IPS-15b (cell line): ENCODE results near the gene LRRC72.
"Not testable (repeated sequence)": the region's sequence is repeated elsewhere in the genome, so short reads cannot be mapped to it uniquely, and the experiment has no call there.

Source experiments
- H3K27me3 ChIP-seq: one replicate; pipeline ENCODE4 v1.6.1; 2013; ENCODE audit warnings: low read length; ENCODE audit not compliant: control insufficient read depth, insufficient read depth
- H3K36me3 ChIP-seq: one replicate; pipeline ENCODE4 v1.6.1; 2013; ENCODE audit warnings: low read length; ENCODE audit not compliant: control insufficient read depth, insufficient read depth
- H3K4me1 ChIP-seq: one replicate; pipeline ENCODE4 v1.6.1; 2013; ENCODE audit warnings: mild to moderate bottlenecking, low read length; ENCODE audit not compliant: control insufficient read depth, insufficient read depth
- H3K4me3 ChIP-seq: one replicate; pipeline ENCODE4 v1.5.1; 2013; ENCODE audit warnings: low read depth, low read length
- H3K9ac ChIP-seq: one replicate; pipeline ENCODE4 v1.6.1; 2013; ENCODE audit warnings: low read depth, mild to moderate bottlenecking, low read length
- H3K9me3 ChIP-seq: one replicate; pipeline ENCODE4 v1.6.1; 2013; ENCODE audit warnings: mild to moderate bottlenecking, low read length; ENCODE audit not compliant: control insufficient read depth, insufficient read depth

LRRC72 gene

GRCh38 chr7:16504019-16504418, 22.6 kb upstream of the LRRC72 start:
- Histone ChIP-seq H3K4me1 (no peaks in the 10 kb centered on the region), H3K4me3 (no peak overlapping the region), H3K9me3 (no peaks in the 10 kb centered on the region), H3K27me3 (no peaks in the 10 kb centered on the region), H3K9ac (no peak overlapping the region), H3K36me3 (no peaks in the 10 kb centered on the region)

- H3K4me1 ChIP-seq, H3K9me3 ChIP-seq, H3K36me3 ChIP-seq, H3K9ac ChIP-seq, H3K27me3 ChIP-seq, H3K4me3 ChIP-seq: not testable (repeated sequence)
Measured at GRCh38 chr7:16506422-16506821, 20.2 kb upstream of the LRRC72 start.

GRCh38 chr7:16509829-16510228, 16.8 kb upstream of the LRRC72 start:
- Histone ChIP-seq H3K27me3 (no peaks in the 10 kb centered on the region), H3K9ac (no peak overlapping the region), H3K9me3 (no peaks in the 10 kb centered on the region), H3K36me3 (no peaks in the 10 kb centered on the region), H3K4me3 (no peak overlapping the region), H3K4me1 (peaks cover 2% of the 10 kb centered on the region)

GRCh38 chr7:16511314-16511713, 15.3 kb upstream of the LRRC72 start:
- no peak overlapping the region for H3K4me3 ChIP-seq
- H3K9me3 ChIP-seq, result no peaks in the 10 kb centered on the region
- H3K27me3 ChIP-seq, result no peaks in the 10 kb centered on the region
- peaks cover 2% of the 10 kb centered on the region for H3K4me1 ChIP-seq
- no peak overlapping the region for H3K9ac ChIP-seq
- H3K36me3 ChIP-seq, result no peaks in the 10 kb centered on the region

GRCh38 chr7:16512097-16512496, 14.5 kb upstream of the LRRC72 start:
- Histone ChIP-seq H3K4me3 (no peak overlapping the region), H3K9me3 (no peaks in the 10 kb centered on the region), H3K9ac (no peak overlapping the region), H3K4me1 (peaks cover 2% of the 10 kb centered on the region), H3K27me3 (no peaks in the 10 kb centered on the region), H3K36me3 (no peaks in the 10 kb centered on the region)

- no peak overlapping the region for H3K4me3 ChIP-seq
- H3K9ac ChIP-seq, result no peak overlapping the region
- no peaks in the 10 kb centered on the region for H3K36me3 ChIP-seq
- H3K27me3 ChIP-seq, result no peaks in the 10 kb centered on the region
- H3K9me3 ChIP-seq, result no peaks in the 10 kb centered on the region
- peaks cover 2% of the 10 kb centered on the region for H3K4me1 ChIP-seq
Measured at GRCh38 chr7:16514271-16514670, 12.4 kb upstream of the LRRC72 start.

GRCh38 chr7:16514729-16515128, 11.9 kb upstream of the LRRC72 start:
- H3K36me3 ChIP-seq, result no peaks in the 10 kb centered on the region
- H3K4me1 ChIP-seq, result peaks cover 2% of the 10 kb centered on the region
- no peak overlapping the region for H3K4me3 ChIP-seq
- no peaks in the 10 kb centered on the region for H3K9me3 ChIP-seq
- H3K9ac ChIP-seq, result no peak overlapping the region
- H3K27me3 ChIP-seq, result no peaks in the 10 kb centered on the region

GRCh38 chr7:16515785-16516685, 10.6 kb upstream of the LRRC72 start:
- Histone ChIP-seq H3K4me1 (peaks cover 2% of the 10 kb centered on the region), H3K9ac (no peak overlapping the region), H3K27me3 (no peaks in the 10 kb centered on the region), H3K4me3 (no peak overlapping the region), H3K9me3 (no peaks in the 10 kb centered on the region), H3K36me3 (no peaks in the 10 kb centered on the region)

- not testable (repeated sequence) for H3K4me3 ChIP-seq, H3K36me3 ChIP-seq, H3K4me1 ChIP-seq, H3K9me3 ChIP-seq, H3K27me3 ChIP-seq, H3K9ac ChIP-seq
Measured at GRCh38 chr7:16519985-16520384, 6.6 kb upstream of the LRRC72 start.

GRCh38 chr7:16524332-16524731, 2.3 kb upstream of the LRRC72 start:
- H3K9ac ChIP-seq, result no peak overlapping the region
- H3K9me3 ChIP-seq, result no peaks in the 10 kb centered on the region
- no peaks in the 10 kb centered on the region for H3K27me3 ChIP-seq
- no peaks in the 10 kb centered on the region for H3K36me3 ChIP-seq
- H3K4me3 ChIP-seq, result no peak overlapping the region
- no peaks in the 10 kb centered on the region for H3K4me1 ChIP-seq

GRCh38 chr7:16528520-16528919, 1.9 kb downstream of the LRRC72 start:
- Histone ChIP-seq H3K36me3 (no peaks in the 10 kb centered on the region), H3K4me3 (no peak overlapping the region), H3K9me3 (no peaks in the 10 kb centered on the region), H3K4me1 (no peaks in the 10 kb centered on the region), H3K9ac (no peak overlapping the region), H3K27me3 (no peaks in the 10 kb centered on the region)

- Histone ChIP-seq H3K27me3 (no peaks in the 10 kb centered on the region), H3K9ac (no peak overlapping the region), H3K9me3 (no peaks in the 10 kb centered on the region), H3K4me3 (no peak overlapping the region), H3K36me3 (no peaks in the 10 kb centered on the region), H3K4me1 (no peaks in the 10 kb centered on the region)
Measured at GRCh38 chr7:16529697-16530096, 3.1 kb downstream of the LRRC72 start.
